ENCODE data around the gene EPN2. TPM values are rescaled to one million over a fixed set of nuclear protein-coding genes. Genes with fewer than 3 reads are reported as not detected.

The EPN2 gene
- polyA plus RNA-seq, 1 of the 3 experiments (the other 2 are of a cell fraction) = 38.9 TPM

DNA sequence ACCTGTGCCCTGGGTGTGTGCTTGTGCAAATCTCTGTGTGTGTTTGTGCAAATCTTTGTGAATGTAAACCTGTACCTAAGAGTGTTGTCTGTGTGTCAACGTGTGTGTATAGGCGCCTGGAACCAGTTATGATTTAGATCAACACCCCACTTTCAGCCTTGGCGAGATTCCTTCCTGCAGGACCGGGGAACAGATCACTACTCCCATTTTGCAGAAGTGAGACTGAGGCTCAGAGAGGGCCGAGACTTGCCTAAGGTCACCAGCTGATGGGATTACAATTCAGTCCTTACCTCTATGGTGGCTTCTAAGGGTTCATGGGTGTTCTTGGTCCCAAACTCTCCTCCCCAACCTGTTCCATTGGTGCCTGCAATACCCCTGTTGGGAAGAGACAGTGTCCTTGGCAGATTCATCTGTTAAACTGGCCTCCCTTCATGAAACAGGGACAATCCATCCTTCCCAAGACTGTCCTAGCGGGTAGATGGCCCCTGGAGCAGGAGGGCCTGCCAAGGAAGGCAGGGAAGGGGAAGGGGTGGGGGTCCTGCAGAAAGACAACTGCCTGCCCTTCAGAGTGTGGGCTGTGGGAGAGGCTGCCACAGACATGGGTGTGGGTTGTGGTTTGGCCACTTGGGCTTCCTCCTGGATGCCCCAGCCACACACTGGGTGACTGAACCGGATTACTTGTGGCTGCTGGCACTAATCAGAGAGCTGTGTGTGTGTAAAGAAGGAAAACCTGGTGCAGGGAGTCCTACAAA lies 134.3 kb downstream of the EPN2 start:
- peaks cover 7% of the 10 kb centered on the region for H3F3A ChIP-seq (replicated peaks; ENCODE audit: insufficient read depth)
- H3K27ac ChIP-seq (ENCODE audit: low read depth in 2 of 2, low read length in 1 of 2) = no peak overlapping the region
- no peak for DNase-seq
- H3K4me1 ChIP-seq (ENCODE audit: control insufficient read depth in 1 of 2, insufficient read depth in 2 of 2, low read depth in 1 of 2, low read length in 1 of 2) = no peaks in the 10 kb centered on the region; a peak in 2 of 4 replicates
- 93% methylated on average over 7 of the region's 7 CpGs for WGBS (ENCODE audit: low lambda C conversion rate)
- no peaks in the 10 kb centered on the region for H3K9me2 ChIP-seq
- TF ChIP-seq EP300 (IDR thresholded peaks at IDR 0.05; ENCODE audit: borderline replicate concordance in 1 of 2, low read depth in 1 of 2, low read length in 1 of 2) = no peak
- no peak for TF ChIP-seq GATA2 (CRISPR knock-in tag; IDR thresholded peaks at IDR 0.05)
- no peak for TF ChIP-seq EZH2phosphoT487 (IDR thresholded peaks at IDR 0.05; ENCODE audit: borderline replicate concordance, low read depth)
- TF ChIP-seq, protein P1, sequence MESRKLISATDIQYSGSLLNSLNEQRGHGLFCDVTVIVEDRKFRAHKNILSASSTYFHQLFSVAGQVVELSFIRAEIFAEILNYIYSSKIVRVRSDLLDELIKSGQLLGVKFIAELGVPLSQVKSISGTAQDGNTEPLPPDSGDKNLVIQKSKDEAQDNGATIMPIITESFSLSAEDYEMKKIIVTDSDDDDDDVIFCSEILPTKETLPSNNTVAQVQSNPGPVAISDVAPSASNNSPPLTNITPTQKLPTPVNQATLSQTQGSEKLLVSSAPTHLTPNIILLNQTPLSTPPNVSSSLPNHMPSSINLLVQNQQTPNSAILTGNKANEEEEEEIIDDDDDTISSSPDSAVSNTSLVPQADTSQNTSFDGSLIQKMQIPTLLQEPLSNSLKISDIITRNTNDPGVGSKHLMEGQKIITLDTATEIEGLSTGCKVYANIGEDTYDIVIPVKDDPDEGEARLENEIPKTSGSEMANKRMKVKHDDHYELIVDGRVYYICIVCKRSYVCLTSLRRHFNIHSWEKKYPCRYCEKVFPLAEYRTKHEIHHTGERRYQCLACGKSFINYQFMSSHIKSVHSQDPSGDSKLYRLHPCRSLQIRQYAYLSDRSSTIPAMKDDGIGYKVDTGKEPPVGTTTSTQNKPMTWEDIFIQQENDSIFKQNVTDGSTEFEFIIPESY (IDR thresholded peaks at IDR 0.05; ENCODE audit: borderline replicate concordance, low read depth) = no peak
- TF ChIP-seq USF2 (IDR thresholded peaks at IDR 0.05; ENCODE audit: borderline replicate concordance, low read depth, low read length) = no peak
- no peak for TF ChIP-seq TEAD4 (IDR thresholded peaks at IDR 0.05; ENCODE audit: borderline replicate concordance, insufficient read depth)
- no peak for TF ChIP-seq RXRA (IDR thresholded peaks at IDR 0.05; ENCODE audit: borderline replicate concordance, low read depth)
- TF ChIP-seq FOSL2 (IDR thresholded peaks at IDR 0.05; ENCODE audit: borderline replicate concordance, low read depth) = no peak
- no peak for TF ChIP-seq YY1 (IDR thresholded peaks at IDR 0.05; ENCODE audit: low read depth)
- TF ChIP-seq SMC3 (IDR thresholded peaks at IDR 0.05; ENCODE audit: low read depth, low read length) = no peak
- TF ChIP-seq NFIC (IDR thresholded peaks at IDR 0.05; ENCODE audit: borderline replicate concordance) = no peak
- no peak for TF ChIP-seq JUND (IDR thresholded peaks at IDR 0.05)
- TF ChIP-seq PBX3 (IDR thresholded peaks at IDR 0.05) = no peak
- no peak for TF ChIP-seq RCOR1 (IDR thresholded peaks at IDR 0.05; ENCODE audit: low read length)
- TF ChIP-seq MXI1 (IDR thresholded peaks at IDR 0.05; ENCODE audit: low read depth, low read length) = no peak
- TF ChIP-seq, protein P2, sequence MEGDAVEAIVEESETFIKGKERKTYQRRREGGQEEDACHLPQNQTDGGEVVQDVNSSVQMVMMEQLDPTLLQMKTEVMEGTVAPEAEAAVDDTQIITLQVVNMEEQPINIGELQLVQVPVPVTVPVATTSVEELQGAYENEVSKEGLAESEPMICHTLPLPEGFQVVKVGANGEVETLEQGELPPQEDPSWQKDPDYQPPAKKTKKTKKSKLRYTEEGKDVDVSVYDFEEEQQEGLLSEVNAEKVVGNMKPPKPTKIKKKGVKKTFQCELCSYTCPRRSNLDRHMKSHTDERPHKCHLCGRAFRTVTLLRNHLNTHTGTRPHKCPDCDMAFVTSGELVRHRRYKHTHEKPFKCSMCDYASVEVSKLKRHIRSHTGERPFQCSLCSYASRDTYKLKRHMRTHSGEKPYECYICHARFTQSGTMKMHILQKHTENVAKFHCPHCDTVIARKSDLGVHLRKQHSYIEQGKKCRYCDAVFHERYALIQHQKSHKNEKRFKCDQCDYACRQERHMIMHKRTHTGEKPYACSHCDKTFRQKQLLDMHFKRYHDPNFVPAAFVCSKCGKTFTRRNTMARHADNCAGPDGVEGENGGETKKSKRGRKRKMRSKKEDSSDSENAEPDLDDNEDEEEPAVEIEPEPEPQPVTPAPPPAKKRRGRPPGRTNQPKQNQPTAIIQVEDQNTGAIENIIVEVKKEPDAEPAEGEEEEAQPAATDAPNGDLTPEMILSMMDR (IDR thresholded peaks at IDR 0.05) = no peak
- H2AFZ ChIP-seq (ENCODE audit: low read depth) = no peak overlapping the region
- H3K4me3 ChIP-seq (ENCODE audit: low read depth in 2 of 2, low read length in 1 of 2) = no peak overlapping the region
- no peak overlapping the region for H3K4me2 ChIP-seq
- H4K20me1 ChIP-seq (ENCODE audit: insufficient read depth) = no peaks in the 10 kb centered on the region
- H3K9ac ChIP-seq = no peak overlapping the region
- H3K9me3 ChIP-seq = no peaks in the 10 kb centered on the region
- CTCF ChIA-PET = interaction anchor here (0.6 to 5.6 kb wide), 6 partner anchors 9 to 396 kb away, joined by 3 to 37 read pairs (median 11); partner anchors contain the start of genes B9D1 and RNF112
- POLR2A ChIA-PET = no interaction called here
- H3K79me2 ChIP-seq (ENCODE audit: insufficient read depth) = peaks cover 11% of the 10 kb centered on the region
- no peaks in the 10 kb centered on the region for H3K36me3 ChIP-seq (replicated peaks in 1 of 2; ENCODE audit: control insufficient read depth in 1 of 2, insufficient read depth in 2 of 2, low read length in 1 of 2)
- H3K27me3 ChIP-seq (ENCODE audit: insufficient read depth) = no peaks in the 10 kb centered on the region

Measured in SK-N-SH (cell line).